ENCODE measurements around the gene CFAP20DC. TPM values are rescaled to one million over a fixed set of nuclear protein-coding genes. Genes with fewer than 3 reads are reported as not detected.
"Not testable (repeated sequence)": the region's sequence is repeated elsewhere in the genome, so short reads cannot be mapped to it uniquely, and the experiment has no call there.

CFAP20DC gene
- total and polyA plus RNA-seq, 12 donors: 0.35 to 6.0 (median 2.0) TPM

DNA sequence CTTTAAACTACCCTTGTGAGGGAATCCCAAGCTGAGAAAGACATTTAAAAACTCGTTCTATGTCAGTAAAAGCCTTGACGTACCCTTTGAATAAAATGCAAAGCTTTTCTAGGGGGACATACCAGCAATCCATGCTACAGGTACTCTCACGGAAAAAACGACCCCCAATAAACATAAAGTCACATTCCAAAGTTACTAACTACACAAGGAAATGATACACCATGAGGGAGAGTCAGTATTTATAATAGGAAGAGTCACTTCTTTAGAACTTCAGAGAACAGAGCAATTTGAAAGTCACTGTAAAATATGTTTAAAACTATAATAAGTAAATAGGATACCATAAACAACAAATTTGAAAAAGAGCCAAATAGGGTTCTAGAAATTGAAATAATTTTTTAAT lies 63.2 kb downstream of the CFAP20DC start:
- WGBS, 4 donors: 84 to 88% (median 86%) methylated on average over 4 of the region's 4 CpGs
- Histone ChIP-seq H3K27me3 (no peaks in the 10 kb centered on the region), H3K4me3 (no peak overlapping the region), H3K4me1 (replicated peaks in 1 of 2) (no peaks in the 10 kb centered on the region), H3K9me3 (replicated peaks in 1 of 3) (peaks cover 0 to 9% (median 0%) of the 10 kb centered on the region in 3 donors), H3K27ac (no peak overlapping the region), H3K36me3 (replicated peaks in 1 of 2) (no peaks in the 10 kb centered on the region)
- no peak for DNase-seq
- no peak for TF ChIP-seq POLR2A (IDR thresholded peaks at IDR 0.05)
- TF ChIP-seq, protein P1, sequence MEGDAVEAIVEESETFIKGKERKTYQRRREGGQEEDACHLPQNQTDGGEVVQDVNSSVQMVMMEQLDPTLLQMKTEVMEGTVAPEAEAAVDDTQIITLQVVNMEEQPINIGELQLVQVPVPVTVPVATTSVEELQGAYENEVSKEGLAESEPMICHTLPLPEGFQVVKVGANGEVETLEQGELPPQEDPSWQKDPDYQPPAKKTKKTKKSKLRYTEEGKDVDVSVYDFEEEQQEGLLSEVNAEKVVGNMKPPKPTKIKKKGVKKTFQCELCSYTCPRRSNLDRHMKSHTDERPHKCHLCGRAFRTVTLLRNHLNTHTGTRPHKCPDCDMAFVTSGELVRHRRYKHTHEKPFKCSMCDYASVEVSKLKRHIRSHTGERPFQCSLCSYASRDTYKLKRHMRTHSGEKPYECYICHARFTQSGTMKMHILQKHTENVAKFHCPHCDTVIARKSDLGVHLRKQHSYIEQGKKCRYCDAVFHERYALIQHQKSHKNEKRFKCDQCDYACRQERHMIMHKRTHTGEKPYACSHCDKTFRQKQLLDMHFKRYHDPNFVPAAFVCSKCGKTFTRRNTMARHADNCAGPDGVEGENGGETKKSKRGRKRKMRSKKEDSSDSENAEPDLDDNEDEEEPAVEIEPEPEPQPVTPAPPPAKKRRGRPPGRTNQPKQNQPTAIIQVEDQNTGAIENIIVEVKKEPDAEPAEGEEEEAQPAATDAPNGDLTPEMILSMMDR (IDR thresholded peaks at IDR 0.05): no peak
- intact Hi-C loops (cut with DNase I): no loop called here

DNA sequence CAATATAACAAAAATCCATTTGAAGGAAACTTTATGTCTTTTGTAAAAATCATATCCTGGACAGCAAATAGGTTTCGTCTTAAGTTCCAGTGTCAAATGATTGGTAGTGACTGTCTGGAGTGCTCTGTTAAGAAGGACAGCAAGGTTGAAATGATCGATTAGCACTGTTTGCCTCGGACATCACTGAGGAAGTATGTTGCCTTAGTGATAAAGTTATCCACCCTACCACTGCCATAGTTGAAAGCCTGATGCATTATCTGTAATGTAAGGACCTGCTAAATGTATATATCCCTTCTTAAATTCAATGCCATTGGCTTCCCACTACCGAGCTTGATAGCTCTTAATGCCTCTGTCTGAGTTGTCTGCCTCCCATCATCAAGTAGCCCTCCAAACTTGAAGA lies 70.0 kb downstream of the CFAP20DC start:
- Histone ChIP-seq H3K27ac (no peak overlapping the region), H3K4me1 (replicated peaks in 1 of 2) (no peaks in the 10 kb centered on the region), H3K4me3 (no peak overlapping the region), H3K27me3 (no peaks in the 10 kb centered on the region), H3K36me3 (replicated peaks in 1 of 2) (no peaks in the 10 kb centered on the region), H3K9me3 (replicated peaks in 1 of 3) (no peaks in the 10 kb centered on the region)
- 84 to 92% (median 88%) methylated on average over 4 of the region's 4 CpGs for WGBS, 4 donors
- intact Hi-C loops (cut with DNase I): no loop called here
- TF ChIP-seq, protein P1 (IDR thresholded peaks at IDR 0.05): no peak
- TF ChIP-seq POLR2A (IDR thresholded peaks at IDR 0.05): no peak
- DNase-seq: no peak

DNA sequence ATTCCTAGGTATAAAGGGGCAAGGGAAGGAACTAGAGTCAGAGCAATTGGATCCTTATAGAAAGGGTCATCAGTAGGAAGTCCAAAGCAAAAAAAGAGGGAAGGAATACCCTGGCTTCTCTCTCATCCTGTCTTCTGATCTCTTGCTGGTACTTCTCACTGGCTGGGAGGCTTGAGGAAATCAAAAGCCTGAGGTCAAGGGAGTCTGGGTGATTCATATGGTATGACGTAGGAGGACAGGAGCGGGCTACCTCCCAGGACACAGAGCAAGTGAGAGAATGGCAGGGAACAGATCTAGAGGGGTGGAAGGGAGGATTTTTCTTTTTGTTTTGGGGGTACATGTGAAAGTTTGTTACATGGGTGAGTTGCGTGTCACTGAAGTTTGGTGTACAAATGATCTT lies 76.0 kb downstream of the CFAP20DC start:
- H3K27me3 ChIP-seq: no peaks in the 10 kb centered on the region
- TF ChIP-seq, protein P1 (IDR thresholded peaks at IDR 0.05): no peak
- no peak for TF ChIP-seq POLR2A (IDR thresholded peaks at IDR 0.05)
- no peaks in the 10 kb centered on the region for H3K36me3 ChIP-seq (replicated peaks in 1 of 2)
- intact Hi-C loops (cut with DNase I): no loop called here
- H3K4me1 ChIP-seq (replicated peaks in 1 of 2): no peaks in the 10 kb centered on the region
- H3K9me3 ChIP-seq (replicated peaks in 1 of 3): no peaks in the 10 kb centered on the region
- no peak overlapping the region for H3K27ac ChIP-seq
- WGBS, 4 donors: 61 to 69% (median 67%) methylated on average over 3 of the region's 3 CpGs
- no peak overlapping the region for H3K4me3 ChIP-seq
- DNase-seq: peak in 5 of 7 donors; percentile 18 to 56 (median 38)

DNA sequence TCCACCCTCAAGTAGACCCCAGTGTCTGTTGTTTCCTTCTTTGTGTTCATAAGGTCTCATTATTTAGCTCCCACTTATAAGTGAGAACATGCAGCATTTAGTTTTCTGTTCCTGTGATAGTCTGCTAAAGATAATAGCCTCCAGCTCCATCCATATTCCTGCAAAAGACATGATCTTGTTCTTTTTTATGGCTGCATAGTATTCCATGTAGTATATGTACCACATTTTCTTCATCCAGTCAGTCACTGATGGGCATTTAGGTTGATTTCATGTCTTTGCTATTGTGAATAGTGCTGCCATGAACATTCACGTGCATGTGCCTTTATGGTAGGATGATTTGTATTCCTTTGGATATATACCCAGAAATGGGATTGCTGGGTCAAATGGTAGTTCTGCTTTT lies 82.0 kb downstream of the CFAP20DC start:
- H3K36me3 ChIP-seq (replicated peaks in 1 of 2); H3K9me3 ChIP-seq (replicated peaks in 1 of 3); DNase-seq; H3K4me3 ChIP-seq; H3K27ac ChIP-seq; intact Hi-C loops (cut with DNase I); H3K27me3 ChIP-seq; H3K4me1 ChIP-seq (replicated peaks in 1 of 2): not testable (repeated sequence)
- WGBS, 4 donors: 89 to 100% (median 92%) methylated on average over 1 of the region's 1 CpG

DNA sequence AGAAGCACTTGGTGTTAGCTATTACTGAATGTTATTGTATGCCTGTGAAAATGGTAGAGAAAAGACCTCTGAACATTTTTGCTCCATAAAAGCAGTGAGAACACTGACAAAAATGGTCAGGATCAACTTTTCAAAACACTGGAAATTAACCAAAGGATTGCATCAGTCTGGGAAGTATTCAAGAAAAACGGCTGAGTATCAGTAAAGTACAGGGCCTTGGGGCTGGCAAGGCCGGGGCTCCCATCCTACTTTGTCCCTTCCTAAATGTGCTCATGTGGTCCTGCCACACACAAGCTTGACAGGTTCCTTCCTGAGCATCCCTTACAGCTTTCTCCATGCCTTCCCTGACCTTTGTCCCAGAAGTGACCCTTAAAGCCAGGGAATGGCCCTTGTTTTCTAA lies 84.0 kb downstream of the CFAP20DC start:
- Histone ChIP-seq H3K27me3 (no peaks in the 10 kb centered on the region), H3K27ac (no peak overlapping the region), H3K9me3 (replicated peaks in 1 of 3) (no peaks in the 10 kb centered on the region), H3K4me3 (no peak overlapping the region), H3K36me3 (replicated peaks in 1 of 2) (no peaks in the 10 kb centered on the region), H3K4me1 (replicated peaks in 1 of 2) (no peaks in the 10 kb centered on the region)
- intact Hi-C loops (cut with DNase I): no loop called here
- TF ChIP-seq, protein P1 (IDR thresholded peaks at IDR 0.05): no peak
- no peak for TF ChIP-seq POLR2A (IDR thresholded peaks at IDR 0.05)
- 35 to 50% (median 43%) methylated on average over 1 to 2 of the region's 2 CpGs for WGBS, 4 donors
- no peak for DNase-seq
